Measurements from ENCODE around the gene HMGB2. TPM values are rescaled to one million over a fixed set of nuclear protein-coding genes. Genes with fewer than 3 reads are reported as not detected.

The HMGB2 gene
- total RNA-seq, 1 donor from 2014 or later = 277 TPM

GRCh38 chr4:173337463-173337862 lies 3.3 kb upstream of the HMGB2 start:
- no peak for TF ChIP-seq CTCF (conservative IDR thresholded peaks at IDR 0.05; ENCODE audit: low read depth, low read length)
- no peak for DNase-seq (ENCODE audit: low read depth)
- H3K4me3 ChIP-seq (ENCODE audit: low read depth, low read length) = no peak overlapping the region

- DNase-seq (ENCODE audit: low read depth) = no peak
- peak overlapping the region; percentile 98 for H3K4me3 ChIP-seq (ENCODE audit: low read depth, low read length)
- no peak for TF ChIP-seq CTCF (conservative IDR thresholded peaks at IDR 0.05; ENCODE audit: low read depth, low read length)
These were observed 964 bp upstream of the HMGB2 start for GRCh38 chr4:173334891-173335752.

GRCh38 chr4:173333658-173334084 lies 487 bp downstream of the HMGB2 start:
- TF ChIP-seq CTCF (conservative IDR thresholded peaks at IDR 0.05; ENCODE audit: low read depth, low read length) = no peak
- DNase-seq (ENCODE audit: low read depth) = no peak
- H3K4me3 ChIP-seq (ENCODE audit: low read depth, low read length) = peak overlapping the region; percentile 98

GRCh38 chr4:173332963-173333657 lies 1.0 kb downstream of the HMGB2 start:
- TF ChIP-seq CTCF (conservative IDR thresholded peaks at IDR 0.05; ENCODE audit: low read depth, low read length) = no peak
- peak overlapping the region; percentile 98 for H3K4me3 ChIP-seq (ENCODE audit: low read depth, low read length)
- no peak for DNase-seq (ENCODE audit: low read depth)

GRCh38 chr4:173332021-173332487 lies 2.1 kb downstream of the HMGB2 start:
- peak overlapping the region; percentile 98 for H3K4me3 ChIP-seq (ENCODE audit: low read depth, low read length)
- no peak for TF ChIP-seq CTCF (conservative IDR thresholded peaks at IDR 0.05; ENCODE audit: low read depth, low read length)

GRCh38 chr4:173330590-173330989 lies 3.6 kb downstream of the HMGB2 start:
- H3K4me3 ChIP-seq (ENCODE audit: low read depth, low read length) = no peak overlapping the region
- TF ChIP-seq CTCF (conservative IDR thresholded peaks at IDR 0.05; ENCODE audit: low read depth, low read length) = no peak
- DNase-seq (ENCODE audit: low read depth) = no peak

More at GRCh38 chr4:173332021-173332487, 2.1 kb downstream of the HMGB2 start:
- DNase-seq (ENCODE audit: low read depth) = no peak

All from epithelial cell of proximal tubule (primary cell).